ENCODE results near the gene FGGY.

FGGY gene

DNA sequence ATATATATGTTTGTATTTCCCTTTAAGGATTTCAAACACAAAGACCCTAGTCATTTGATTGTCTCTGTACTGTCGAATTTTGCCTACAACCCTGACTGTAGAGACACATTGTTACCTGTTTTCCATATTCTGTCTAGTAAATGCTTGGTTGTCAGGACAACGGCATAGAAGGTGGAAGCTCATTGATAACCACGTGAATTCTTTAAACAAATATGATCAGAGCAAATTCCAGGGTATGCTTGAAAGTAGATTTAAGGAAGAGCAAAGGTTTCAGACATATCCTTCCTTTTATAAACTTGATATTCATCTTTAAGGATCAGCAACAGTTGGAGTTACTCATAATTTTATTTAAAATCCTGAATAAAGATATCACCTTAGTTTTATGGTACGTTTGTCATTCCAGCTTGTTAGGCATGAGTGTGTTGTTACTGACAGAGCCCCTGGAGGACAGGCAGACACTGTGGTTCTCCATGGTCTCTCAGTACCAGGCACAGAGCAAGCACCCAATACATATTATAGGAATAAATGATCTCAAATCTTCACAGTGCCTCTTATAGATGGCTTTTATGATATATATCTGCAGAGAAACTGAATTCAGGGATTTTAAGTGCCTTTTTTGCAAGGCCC, 203.2 kb downstream of the FGGY start:
- H3K9ac ChIP-seq (ENCODE audit: low read depth, low read length): no peak overlapping the region
- TF ChIP-seq, protein P1, sequence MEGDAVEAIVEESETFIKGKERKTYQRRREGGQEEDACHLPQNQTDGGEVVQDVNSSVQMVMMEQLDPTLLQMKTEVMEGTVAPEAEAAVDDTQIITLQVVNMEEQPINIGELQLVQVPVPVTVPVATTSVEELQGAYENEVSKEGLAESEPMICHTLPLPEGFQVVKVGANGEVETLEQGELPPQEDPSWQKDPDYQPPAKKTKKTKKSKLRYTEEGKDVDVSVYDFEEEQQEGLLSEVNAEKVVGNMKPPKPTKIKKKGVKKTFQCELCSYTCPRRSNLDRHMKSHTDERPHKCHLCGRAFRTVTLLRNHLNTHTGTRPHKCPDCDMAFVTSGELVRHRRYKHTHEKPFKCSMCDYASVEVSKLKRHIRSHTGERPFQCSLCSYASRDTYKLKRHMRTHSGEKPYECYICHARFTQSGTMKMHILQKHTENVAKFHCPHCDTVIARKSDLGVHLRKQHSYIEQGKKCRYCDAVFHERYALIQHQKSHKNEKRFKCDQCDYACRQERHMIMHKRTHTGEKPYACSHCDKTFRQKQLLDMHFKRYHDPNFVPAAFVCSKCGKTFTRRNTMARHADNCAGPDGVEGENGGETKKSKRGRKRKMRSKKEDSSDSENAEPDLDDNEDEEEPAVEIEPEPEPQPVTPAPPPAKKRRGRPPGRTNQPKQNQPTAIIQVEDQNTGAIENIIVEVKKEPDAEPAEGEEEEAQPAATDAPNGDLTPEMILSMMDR (IDR thresholded peaks at IDR 0.05; ENCODE audit: borderline replicate concordance, extremely low read depth, low read length, poor library complexity, severe bottlenecking): no peak
- TF ChIP-seq EZH2 (IDR thresholded peaks at IDR 0.05; ENCODE audit: borderline replicate concordance, low read depth, low read length, severe bottlenecking): no peak
- no peak overlapping the region for H3K4me2 ChIP-seq (ENCODE audit: insufficient read depth, low read length)
- ATAC-seq (ENCODE audit: insufficient read depth, low read depth): no peak
- H3K4me3 ChIP-seq (ENCODE audit: low read depth in 1 of 2, low read length in 2 of 2): no peak overlapping the region
- H3K79me2 ChIP-seq (ENCODE audit: insufficient read depth, low read length): no peaks in the 10 kb centered on the region
- H3K9me3 ChIP-seq (ENCODE audit: insufficient read depth, low read length, severe bottlenecking): no peaks in the 10 kb centered on the region
- no peak overlapping the region for H3K27ac ChIP-seq (ENCODE audit: low read length)
- H2AFZ ChIP-seq (ENCODE audit: low read depth, low read length): no peak overlapping the region
- H3K4me1 ChIP-seq (ENCODE audit: insufficient read depth, low read length): 0 out of 2 replicates have a peak, but pooled peaks cover 5% of the 10 kb centered on the region
- H3K36me3 ChIP-seq (ENCODE audit: insufficient read depth, low read length): no peaks in the 10 kb centered on the region
- DNase-seq: no peak
- H3K27me3 ChIP-seq (ENCODE audit: insufficient read depth, low read length, poor library complexity): no peaks in the 10 kb centered on the region
- H4K20me1 ChIP-seq (ENCODE audit: insufficient read depth, low read length): no peaks in the 10 kb centered on the region

DNA sequence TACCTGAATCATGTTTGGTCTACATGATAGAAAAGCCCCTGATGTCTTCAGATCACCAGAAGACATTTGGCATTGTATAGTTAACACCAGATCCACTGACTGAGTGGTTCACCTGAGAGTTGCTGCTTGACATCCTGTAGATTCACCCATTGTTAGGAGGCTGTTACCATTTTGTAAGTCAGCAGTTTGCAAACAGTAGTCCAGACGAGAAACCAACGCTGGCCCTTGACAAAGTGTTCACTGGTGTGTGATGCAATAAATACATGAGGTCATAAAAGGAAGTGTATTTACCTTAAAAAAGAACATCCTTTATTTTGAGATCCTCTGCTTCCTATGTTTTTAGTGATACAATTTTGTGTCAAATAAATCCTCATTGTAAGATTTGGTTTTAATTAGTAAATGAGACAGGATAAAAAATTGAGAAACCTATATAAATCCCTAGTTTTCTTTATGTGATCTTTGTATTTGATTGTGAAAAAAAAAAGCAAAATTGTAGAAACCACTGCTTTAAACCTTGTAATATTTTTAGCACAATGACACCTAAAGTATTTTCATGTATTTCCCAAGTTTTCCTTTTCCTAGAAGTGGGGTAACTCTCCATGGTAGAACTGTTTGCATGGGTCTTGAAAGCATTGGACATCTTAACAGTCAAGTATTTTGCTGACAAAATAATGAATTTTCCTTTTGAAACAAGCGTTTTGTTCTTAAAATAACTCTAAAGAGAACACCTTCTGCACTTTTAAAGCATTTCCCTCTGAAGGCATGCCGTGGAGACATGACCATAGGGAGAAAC, 204.3 kb downstream of the FGGY start:
- Histone ChIP-seq H3K79me2 (ENCODE audit: insufficient read depth, low read length) (no peaks in the 10 kb centered on the region), H3K36me3 (ENCODE audit: insufficient read depth, low read length) (no peaks in the 10 kb centered on the region), H3K27ac (ENCODE audit: low read length) (no peak overlapping the region), H3K4me3 (ENCODE audit: low read depth in 1 of 2, low read length in 2 of 2) (no peak overlapping the region), H3K4me1 (ENCODE audit: insufficient read depth, low read length) (0 out of 2 replicates have a peak, but pooled peaks cover 5% of the 10 kb centered on the region), H3K9me3 (ENCODE audit: insufficient read depth, low read length, severe bottlenecking) (no peaks in the 10 kb centered on the region), H2AFZ (ENCODE audit: low read depth, low read length) (no peak overlapping the region), H3K4me2 (ENCODE audit: insufficient read depth, low read length) (no peak overlapping the region), H4K20me1 (ENCODE audit: insufficient read depth, low read length) (no peaks in the 10 kb centered on the region), H3K9ac (ENCODE audit: low read depth, low read length) (no peak overlapping the region), H3K27me3 (ENCODE audit: insufficient read depth, low read length, poor library complexity) (no peaks in the 10 kb centered on the region)
- no peak for TF ChIP-seq EZH2 (IDR thresholded peaks at IDR 0.05; ENCODE audit: borderline replicate concordance, low read depth, low read length, severe bottlenecking)
- TF ChIP-seq, protein P1 (IDR thresholded peaks at IDR 0.05; ENCODE audit: borderline replicate concordance, extremely low read depth, low read length, poor library complexity, severe bottlenecking): no peak
- ATAC-seq (ENCODE audit: insufficient read depth, low read depth): no peak
- DNase-seq: no peak

DNA sequence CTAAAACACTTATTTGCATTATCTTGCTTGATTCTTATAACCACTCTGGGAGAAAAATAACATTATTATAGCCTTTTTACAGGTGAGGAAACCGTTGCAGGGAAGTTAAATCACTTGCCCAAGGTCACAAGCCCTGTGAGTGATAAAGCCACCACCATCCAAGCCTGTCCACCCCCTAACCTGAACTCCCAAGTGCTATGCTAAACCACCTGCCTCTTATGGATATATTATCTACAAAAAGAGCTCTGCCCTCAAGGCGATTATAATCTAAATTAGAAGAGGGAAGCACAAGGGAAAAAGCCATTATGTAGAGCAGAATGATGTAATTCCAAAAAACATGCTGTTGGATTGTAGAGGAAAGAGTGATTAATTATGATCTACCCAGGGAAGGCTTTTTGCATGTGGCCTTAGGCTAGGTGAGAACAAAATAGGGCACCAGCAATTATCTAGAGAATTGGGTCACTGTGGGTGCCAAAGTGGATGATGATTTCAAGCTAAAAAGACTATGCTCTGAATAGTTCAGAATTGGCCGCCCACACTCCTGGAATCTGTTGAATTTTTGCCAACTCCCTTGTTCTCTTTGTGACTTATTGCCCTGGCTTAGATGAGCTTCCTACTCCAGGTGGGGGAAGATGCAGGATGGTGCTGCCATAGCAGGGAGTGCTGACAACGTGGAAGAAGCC, 205.3 kb downstream of the FGGY start:
- H3K27me3 ChIP-seq (ENCODE audit: insufficient read depth, low read length, poor library complexity): no peaks in the 10 kb centered on the region
- ATAC-seq (ENCODE audit: insufficient read depth, low read depth): no peak
- DNase-seq: no peak
- H2AFZ ChIP-seq (ENCODE audit: low read depth, low read length): no peak overlapping the region
- no peak for TF ChIP-seq EZH2 (IDR thresholded peaks at IDR 0.05; ENCODE audit: borderline replicate concordance, low read depth, low read length, severe bottlenecking)
- TF ChIP-seq, protein P1 (IDR thresholded peaks at IDR 0.05; ENCODE audit: borderline replicate concordance, extremely low read depth, low read length, poor library complexity, severe bottlenecking): no peak
- H3K4me3 ChIP-seq (ENCODE audit: low read depth in 1 of 2, low read length in 2 of 2): no peak overlapping the region
- H3K27ac ChIP-seq (ENCODE audit: low read length): no peak overlapping the region
- H3K4me2 ChIP-seq (ENCODE audit: insufficient read depth, low read length): no peak overlapping the region
- H3K79me2 ChIP-seq (ENCODE audit: insufficient read depth, low read length): no peaks in the 10 kb centered on the region
- H4K20me1 ChIP-seq (ENCODE audit: insufficient read depth, low read length): no peaks in the 10 kb centered on the region
- H3K36me3 ChIP-seq (ENCODE audit: insufficient read depth, low read length): no peaks in the 10 kb centered on the region
- H3K9ac ChIP-seq (ENCODE audit: low read depth, low read length): no peak overlapping the region
- 0 out of 2 replicates have a peak, but pooled peaks cover 5% of the 10 kb centered on the region for H3K4me1 ChIP-seq (ENCODE audit: insufficient read depth, low read length)
- no peaks in the 10 kb centered on the region for H3K9me3 ChIP-seq (ENCODE audit: insufficient read depth, low read length, severe bottlenecking)

Measured in DND-41 (cell line).